ENCODE results near the gene PLPPR3.
A peak's percentile ranks its signal among the peaks of the same experiment; 100 is the strongest.

The PLPPR3 gene

GRCh38 chr19:795073-795611, 26.6 kb downstream of the PLPPR3 start:
- no peak for DNase-seq

GRCh38 chr19:793806-794205, 27.9 kb downstream of the PLPPR3 start:
- DNase-seq = no peak

DNA sequence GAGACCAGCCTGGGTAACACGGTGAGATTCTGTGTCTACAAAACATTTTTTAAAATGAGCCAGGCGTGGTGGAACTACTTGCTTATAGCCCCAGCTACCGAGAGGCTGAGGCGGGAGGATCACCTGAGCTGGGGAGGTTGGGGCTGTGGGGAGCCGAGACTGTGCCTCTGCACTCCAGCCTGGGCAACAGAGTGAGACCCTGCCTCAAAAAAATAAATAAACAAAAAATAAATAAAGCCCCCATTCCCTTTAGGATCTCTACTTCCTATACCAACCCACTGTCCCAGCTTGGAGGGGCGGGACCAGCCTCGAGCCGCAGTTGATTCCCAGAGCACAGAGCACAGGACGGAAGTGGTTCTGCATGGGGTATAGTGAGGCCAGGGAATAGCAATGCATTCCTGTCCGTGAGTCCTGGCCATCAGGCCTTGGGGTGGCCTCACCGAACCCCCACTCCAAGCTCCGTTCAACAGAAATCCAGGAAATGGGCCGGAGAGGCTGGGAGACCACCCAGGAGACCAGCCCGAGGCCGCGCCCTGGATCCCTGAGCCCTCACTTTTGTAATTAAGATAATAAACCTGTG, 29.4 kb downstream of the PLPPR3 start:
- DNase-seq = no peak

DNA sequence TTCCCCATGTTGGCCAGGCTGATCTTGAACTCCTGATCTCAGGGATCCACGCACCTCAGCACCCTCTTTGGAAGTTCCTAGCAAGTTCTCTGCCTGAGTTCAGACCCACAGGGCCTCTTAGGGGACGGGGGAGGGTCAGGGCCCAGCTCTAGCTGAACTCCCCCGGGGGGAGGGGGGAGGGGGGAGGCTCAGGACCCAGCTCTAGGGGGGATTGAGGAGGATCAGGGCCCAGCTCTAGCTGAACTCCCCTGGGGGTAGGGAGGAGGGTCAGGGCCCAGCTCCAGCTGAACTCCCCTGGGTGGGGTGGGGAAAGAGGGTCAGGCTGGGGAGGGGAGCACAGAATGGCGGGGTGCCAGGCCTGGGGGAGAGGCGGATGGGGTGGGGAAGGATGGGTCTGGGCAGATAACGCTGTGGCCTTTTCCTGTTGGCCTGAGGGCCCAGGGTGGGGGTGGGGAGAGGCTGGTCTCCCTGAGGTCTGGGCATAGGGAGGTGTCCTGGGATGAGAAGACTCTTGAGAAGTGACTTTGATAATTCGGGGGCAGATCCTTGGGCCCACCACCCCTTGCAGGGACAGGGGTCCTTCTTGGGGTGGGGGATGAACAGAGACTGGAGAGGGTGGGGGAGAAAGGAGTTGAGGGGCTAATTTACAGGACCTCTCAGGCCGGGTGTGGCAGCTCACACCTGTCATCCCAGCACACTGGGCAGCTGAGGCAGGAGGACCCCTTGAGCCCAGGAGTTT, 30.0 kb downstream of the PLPPR3 start:
- DNase-seq = no peak

- DNase-seq = no peak
Observed at GRCh38 chr19:791007-791566, 30.7 kb downstream of the PLPPR3 start.

- no peak for DNase-seq
Observed at GRCh38 chr19:789701-790060, 32.1 kb downstream of the PLPPR3 start.

GRCh38 chr19:788983-789700, 32.6 kb downstream of the PLPPR3 start:
- no peak for DNase-seq

- DNase-seq = no peak
Observed at GRCh38 chr19:788686-788982, 33.1 kb downstream of the PLPPR3 start.

DNA sequence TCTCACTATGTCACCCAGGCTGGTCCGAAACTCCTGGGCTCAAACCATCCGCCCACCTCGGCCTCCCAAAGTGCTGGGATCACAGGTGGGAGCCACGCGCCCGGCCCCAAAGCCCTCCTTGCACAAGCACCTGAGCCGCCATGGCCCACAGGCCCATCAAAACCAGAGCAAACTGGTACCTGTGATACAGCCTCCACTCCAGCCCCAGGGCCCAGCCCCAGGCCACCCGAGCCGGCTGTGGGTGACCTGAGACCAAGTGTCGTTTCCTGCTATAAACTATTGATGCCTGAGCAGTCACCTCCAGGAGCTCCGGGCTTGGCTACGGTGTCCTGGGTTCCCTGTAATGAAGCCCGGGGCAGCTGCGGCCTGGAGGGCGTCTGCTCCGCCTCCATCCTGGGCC, 34.2 kb downstream of the PLPPR3 start:
- DNase-seq = no peak

- DNase-seq = no peak
Observed at GRCh38 chr19:784541-784940, 37.2 kb downstream of the PLPPR3 start.

- DNase-seq = no peak
Observed at GRCh38 chr19:782878-783668, 38.7 kb downstream of the PLPPR3 start.

DNA sequence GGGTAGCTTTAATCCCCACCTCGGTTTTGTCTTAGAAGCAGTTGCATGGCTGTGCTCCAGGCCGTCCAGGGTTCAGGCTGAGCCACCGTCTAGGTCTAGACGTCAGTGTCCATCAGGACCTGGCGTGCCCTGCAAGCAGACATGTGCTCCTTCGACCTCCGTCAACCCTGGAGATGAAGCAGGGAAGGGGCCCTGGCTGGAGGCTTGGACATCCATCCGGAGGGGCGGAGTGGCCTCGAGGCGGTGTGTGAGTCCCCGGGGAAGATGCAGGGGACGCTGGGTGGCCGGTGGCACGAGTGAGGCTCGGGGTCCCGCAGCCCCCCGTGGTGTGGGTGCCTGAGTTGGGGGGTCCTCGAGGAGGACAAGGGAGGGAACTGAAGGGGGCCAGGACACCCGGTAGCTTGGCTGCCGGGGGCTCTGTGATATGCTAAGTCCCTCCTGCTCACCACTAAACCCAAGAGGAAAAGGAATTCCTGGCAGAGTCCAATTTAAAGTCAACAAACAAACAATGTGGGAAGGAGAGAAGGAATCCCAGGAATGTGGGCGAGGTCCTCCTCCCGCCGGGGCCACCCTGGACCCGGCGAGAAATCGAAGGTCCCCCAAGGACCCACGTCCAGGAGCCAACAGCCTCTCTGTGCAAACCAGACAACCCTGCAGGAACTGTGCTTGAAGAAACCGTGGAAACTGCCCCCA, 39.4 kb downstream of the PLPPR3 start:
- no peak for DNase-seq

DNA sequence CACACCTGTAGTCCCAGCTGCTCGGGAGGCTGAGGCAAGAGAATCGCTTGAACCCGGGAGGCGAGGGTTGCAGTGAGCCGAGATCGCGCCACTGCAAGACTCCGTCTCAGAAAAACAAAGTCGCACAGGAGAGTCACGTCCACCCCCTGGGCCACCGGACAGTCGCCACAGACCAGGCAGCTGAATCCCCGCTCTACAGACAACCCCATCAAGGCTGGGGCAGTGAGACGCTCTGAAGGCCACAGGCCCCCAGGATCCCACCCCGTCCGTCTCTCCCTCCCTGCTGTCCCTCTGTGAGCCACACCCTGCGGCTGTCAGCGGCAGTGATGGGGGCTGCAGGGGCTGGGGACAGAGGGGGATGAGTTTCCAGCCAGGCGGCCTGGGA, 40.0 kb downstream of the PLPPR3 start:
- no peak for DNase-seq

DNA sequence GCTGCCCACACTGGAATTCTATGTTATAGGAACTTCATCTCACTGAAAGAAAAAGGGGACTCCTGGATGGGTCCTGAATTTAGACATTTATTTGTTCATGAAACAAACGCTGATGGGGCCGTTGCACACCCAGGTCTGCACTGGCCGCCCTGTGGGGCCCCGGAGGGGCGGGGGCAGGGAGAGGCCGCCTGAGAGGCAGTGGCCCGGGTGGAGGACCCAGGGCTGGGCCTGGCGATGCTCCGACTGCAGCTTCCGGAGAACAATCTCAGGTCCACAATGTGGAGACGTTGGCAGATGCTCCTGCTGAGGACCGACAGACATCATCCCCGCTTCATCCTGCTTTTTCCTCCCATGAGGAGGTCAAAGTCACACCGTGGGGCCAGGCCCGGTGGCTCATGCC, 40.8 kb downstream of the PLPPR3 start:
- DNase-seq = no peak

DNA sequence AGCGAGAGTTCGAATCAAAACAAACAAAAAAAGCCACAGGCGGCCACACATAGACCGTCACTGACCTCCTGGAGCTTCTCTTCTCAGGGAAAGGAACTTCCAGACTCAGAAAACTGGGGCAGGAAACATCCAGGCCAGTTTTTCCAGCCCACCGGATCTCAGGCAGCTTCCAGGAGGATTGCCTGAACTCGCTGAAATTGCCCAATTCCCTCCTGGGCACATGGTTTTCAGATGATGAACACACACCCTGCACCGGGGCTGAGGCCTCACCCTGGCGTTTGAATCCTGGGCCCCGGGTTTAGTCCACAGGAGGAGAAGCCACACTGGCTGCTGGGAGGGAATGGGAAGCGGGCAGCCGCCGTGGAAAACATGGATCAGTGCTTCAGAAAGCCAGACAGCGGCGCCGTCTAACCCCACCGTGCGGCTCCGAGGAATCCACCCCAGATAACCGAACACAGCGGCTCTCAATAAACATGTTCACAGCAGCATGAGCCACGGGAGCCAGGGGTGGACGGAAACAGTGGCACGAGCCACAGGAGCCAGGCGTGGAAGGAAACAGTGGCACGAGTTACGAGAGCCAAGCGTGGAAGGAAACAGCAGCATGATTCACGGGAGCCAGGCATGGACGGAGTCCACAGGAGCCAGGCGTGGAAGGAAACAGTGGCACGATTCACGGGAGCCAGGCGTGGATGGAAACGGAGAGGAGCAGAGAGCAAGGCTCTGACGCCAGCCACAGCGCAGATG, 42.7 kb downstream of the PLPPR3 start:
- no peak for DNase-seq

GRCh38 chr19:776549-776948, 45.2 kb downstream of the PLPPR3 start:
- DNase-seq = no peak

DNA sequence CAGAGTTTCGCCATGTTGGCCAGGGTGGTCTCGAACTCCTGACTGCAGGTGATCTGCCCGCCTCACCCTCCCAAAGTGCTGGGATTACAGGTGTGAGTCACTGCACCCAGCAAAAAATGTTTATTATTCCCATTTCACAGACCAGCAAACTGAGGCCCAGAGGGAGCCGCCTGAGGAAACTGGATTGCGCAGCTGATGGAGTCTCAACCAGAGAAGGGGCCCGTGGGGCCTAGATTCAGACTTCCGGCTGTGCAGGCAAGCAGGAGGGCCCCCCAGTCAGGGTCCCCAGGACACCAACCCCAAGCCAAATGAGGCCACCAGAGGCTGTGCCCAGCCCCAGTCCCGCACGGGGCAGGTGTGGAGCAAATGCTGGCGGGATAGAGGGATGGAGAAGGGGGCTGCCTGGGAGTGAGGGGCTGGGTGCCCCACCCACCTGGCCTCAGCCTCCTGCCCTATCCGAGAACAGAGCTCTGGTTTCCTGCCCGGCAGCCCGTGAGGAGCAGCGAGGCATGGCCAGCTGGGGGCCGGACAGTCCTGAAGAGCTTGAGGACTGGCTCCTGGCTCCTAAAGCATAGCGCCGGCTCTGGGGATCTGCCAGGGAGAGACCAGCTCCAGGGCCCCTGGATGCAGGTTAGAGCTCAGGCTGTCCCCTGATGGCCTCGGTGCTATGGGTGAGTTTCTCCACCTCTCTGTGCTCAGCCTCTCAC, 48.9 kb downstream of the PLPPR3 start:
- no peak for DNase-seq

DNA sequence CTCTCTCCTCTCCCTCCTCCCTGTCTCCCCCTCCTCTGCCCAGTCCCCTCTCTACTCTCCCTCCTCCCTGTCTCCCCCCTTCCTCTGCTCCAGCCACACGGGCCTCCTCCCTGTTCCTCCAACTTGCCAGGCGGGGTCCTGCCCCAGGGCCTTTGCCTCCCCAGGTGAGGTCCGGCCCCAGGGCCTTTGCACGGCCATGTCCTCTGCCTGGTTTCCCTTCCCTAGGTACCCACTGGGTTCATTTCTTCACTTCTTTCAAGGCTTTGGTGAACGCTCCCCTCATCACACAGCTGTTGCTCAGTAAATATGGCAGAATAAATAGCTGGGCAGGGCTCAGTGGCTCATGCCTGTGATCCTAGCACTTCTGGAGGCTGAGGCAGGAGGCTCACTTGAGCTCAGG, 49.7 kb downstream of the PLPPR3 start:
- no peak for DNase-seq

GRCh38 chr19:771332-771785, 50.4 kb downstream of the PLPPR3 start:
- peak; percentile 2 for DNase-seq

- no peak for DNase-seq
Observed at GRCh38 chr19:769616-770015, 52.1 kb downstream of the PLPPR3 start.

- no peak for DNase-seq
Observed at GRCh38 chr19:768424-768823, 53.3 kb downstream of the PLPPR3 start.
